H9 (cell line): ENCODE results near the gene HDAC6. TPM values are rescaled to one million over a fixed set of nuclear protein-coding genes. Genes with fewer than 3 reads are reported as not detected.

Experiments
- DNase-seq: peaks from one replicate; pipeline ENCODE4 v3.0.0-alpha.2; 2017
- H2AFZ ChIP-seq: one replicate; pipeline ENCODE4 v1.6.1; 2013; ENCODE audit warnings: mild to moderate bottlenecking, low read length, control low read depth, moderate library complexity
- H2AK5ac ChIP-seq: 2 replicates; pipeline ENCODE4 v1.6.1; 2013; ENCODE audit warnings: low read length, control low read depth, mixed read lengths; ENCODE audit not compliant: insufficient read length
- H2BK120ac ChIP-seq: one replicate; pipeline ENCODE4 v1.6.1; 2013; ENCODE audit warnings: low read depth, mild to moderate bottlenecking, low read length, control low read depth, inconsistent platforms; ENCODE audit not compliant: poor library complexity, severe bottlenecking
- H2BK12ac ChIP-seq: 2 replicates; pipeline ENCODE4 v1.6.1; 2013; ENCODE audit warnings: low read length, control low read depth, mixed read lengths, low read depth; ENCODE audit not compliant: insufficient read length
- H2BK15ac ChIP-seq: 2 replicates; pipeline ENCODE4 v1.6.1; 2013; ENCODE audit warnings: low read depth, low read length, control low read depth
- H2BK20ac ChIP-seq: one replicate; pipeline ENCODE4 v1.6.1; 2013; ENCODE audit warnings: low read depth, mild to moderate bottlenecking, low read length, control low read depth, inconsistent platforms; ENCODE audit not compliant: poor library complexity, severe bottlenecking
- H2BK5ac ChIP-seq: 2 replicates; pipeline ENCODE4 v1.6.1; 2013; ENCODE audit warnings: low read length, control low read depth, mixed read lengths; ENCODE audit not compliant: insufficient read length
- H3K14ac ChIP-seq: 2 replicates; pipeline ENCODE4 v1.6.1; 2013; ENCODE audit warnings: low read length, control low read depth; ENCODE audit not compliant: insufficient read depth
- H3K18ac ChIP-seq: 2 replicates; pipeline ENCODE4 v1.6.1; 2013; ENCODE audit warnings: low read depth, mild to moderate bottlenecking, mixed read lengths, low read length, control low read depth; ENCODE audit not compliant: insufficient read length
- H3K23ac ChIP-seq: 2 replicates; pipeline ENCODE4 v1.6.1; 2013; ENCODE audit warnings: low read length, control low read depth, mixed read lengths, low read depth; ENCODE audit not compliant: insufficient read length
- H3K23me2 ChIP-seq: 2 replicates; pipeline ENCODE4 v1.6.1; 2013; ENCODE audit warnings: low read depth, mild to moderate bottlenecking, mixed read lengths, low read length, control low read depth; ENCODE audit not compliant: insufficient read length, poor library complexity, severe bottlenecking
- H3K27ac ChIP-seq: 2 replicates; pipeline ENCODE4 v1.5.1; 2013; ENCODE audit warnings: low read length, control low read depth, mixed read lengths, low read depth; ENCODE audit not compliant: insufficient read length
- H3K27me3 ChIP-seq: 2 replicates; pipeline ENCODE4 v1.6.1; 2013; ENCODE audit warnings: low read length, control low read depth, inconsistent platforms; ENCODE audit not compliant: insufficient read depth
- H3K4ac ChIP-seq: 2 replicates; pipeline ENCODE4 v1.6.1; 2013; ENCODE audit warnings: low read depth, mild to moderate bottlenecking, control low read depth, inconsistent platforms, low read length, moderate library complexity
- H3K4me1 ChIP-seq: 2 replicates; pipeline ENCODE4 v1.6.1; 2013; ENCODE audit warnings: low read length, control low read depth, inconsistent platforms; ENCODE audit not compliant: insufficient read depth
- H3K4me2 ChIP-seq: 2 replicates; pipeline ENCODE4 v1.6.1; 2013; ENCODE audit warnings: low read length, control low read depth, mixed read lengths; ENCODE audit not compliant: insufficient read length, insufficient read depth
- H3K56ac ChIP-seq: 2 replicates; pipeline ENCODE4 v1.6.1; 2013; ENCODE audit warnings: low read depth, mild to moderate bottlenecking, mixed read lengths, low read length, control low read depth; ENCODE audit not compliant: insufficient read length
- H3K79me1 ChIP-seq: 2 replicates; pipeline ENCODE4 v1.6.1; 2013; ENCODE audit warnings: low read depth, mild to moderate bottlenecking, moderate library complexity, low read length, control low read depth, inconsistent platforms; ENCODE audit not compliant: insufficient read depth, poor library complexity, severe bottlenecking
- H3K79me2 ChIP-seq: 2 replicates; pipeline ENCODE4 v1.6.1; 2013; ENCODE audit warnings: low read length, control low read depth, inconsistent platforms; ENCODE audit not compliant: insufficient read depth
- H3K9ac ChIP-seq: 2 replicates; pipeline ENCODE4 v1.6.1; 2013; ENCODE audit warnings: low read length, control low read depth, mixed read lengths; ENCODE audit not compliant: insufficient read length; ENCODE audit errors: extremely low read depth
- H3K9me3 ChIP-seq: one replicate; pipeline ENCODE4 v1.6.1; 2013; ENCODE audit warnings: low read depth, low read length, inconsistent platforms; ENCODE audit not compliant: control insufficient read depth
- H3T11ph ChIP-seq: one replicate; pipeline ENCODE4 v1.6.1; 2013; ENCODE audit warnings: mild to moderate bottlenecking, low read length, control low read depth, inconsistent platforms
- H4K20me1 ChIP-seq: one replicate; pipeline ENCODE4 v1.6.1; 2013; ENCODE audit not compliant: control insufficient read depth, insufficient read length, insufficient read depth
- H4K5ac ChIP-seq: 2 replicates; pipeline ENCODE4 v1.6.1; 2013; ENCODE audit warnings: low read depth, mild to moderate bottlenecking, mixed read lengths, low read length, control low read depth; ENCODE audit not compliant: insufficient read length
- H4K8ac ChIP-seq: replicated peaks from 2 replicates; pipeline ENCODE4 v1.6.1; 2013; ENCODE audit warnings: low read length, control low read depth, mixed read lengths, low read depth; ENCODE audit not compliant: insufficient read length
- H4K91ac ChIP-seq: 2 replicates; pipeline ENCODE4 v1.6.1; 2013; ENCODE audit warnings: low read depth, mild to moderate bottlenecking, moderate library complexity, mixed read lengths, low read length, control low read depth; ENCODE audit not compliant: insufficient read length
- H3K27ac Mint-ChIP-seq, 3 experiments: 2 replicates in 2 of 3; 3 replicates in 1 of 3; pipeline ENCODE4 v1.8.0; 2020 to 2021; ENCODE audit warnings: mixed read lengths in 3 of 3, mild to moderate bottlenecking in 1 of 3, moderate library complexity in 1 of 3
- H3K27me3 Mint-ChIP-seq: 2 replicates; pipeline ENCODE4 v1.8.0; 2021; ENCODE audit warnings: low read depth, mild to moderate bottlenecking, moderate library complexity, mixed read lengths
- H3K36me3 Mint-ChIP-seq, 3 experiments: 2 replicates in 2 of 3; 3 replicates in 1 of 3; pipeline ENCODE4 v1.8.0; 2020 to 2021; ENCODE audit warnings: low read depth in 3 of 3, mixed read lengths in 3 of 3; ENCODE audit not compliant: insufficient read depth in 1 of 3
- H3K4me1 Mint-ChIP-seq, 2 experiments: 2 replicates each; pipeline ENCODE4 v1.8.0; 2020; ENCODE audit warnings: mixed read lengths in 2 of 2
- H3K4me3 Mint-ChIP-seq, 2 experiments: 2 replicates in 1 of 2; 3 replicates in 1 of 2; pipeline ENCODE4 v1.8.0; 2020 to 2021; ENCODE audit warnings: mild to moderate bottlenecking in 2 of 2, mixed read lengths in 2 of 2, moderate library complexity in 1 of 2
- H3K9me3 Mint-ChIP-seq, 2 experiments: 2 replicates in 1 of 2; 3 replicates in 1 of 2; pipeline ENCODE4 v1.8.0; 2020; ENCODE audit warnings: mild to moderate bottlenecking in 2 of 2, mixed read lengths in 2 of 2, moderate library complexity in 1 of 2
- CTCF ChIP-seq: fragments of 200-600 bp; sonication (generic); conservative IDR thresholded peaks from 3 replicates; pipeline ENCODE4 v1.8.0; 2021; ENCODE audit warnings: antibody characterized with exemption, mild to moderate bottlenecking
- WGBS: extraction: QIAGEN DNeasy Blood & Tissue Kit; methylation state at CpG from one replicate; pipeline ENCODE4 v1.1.7; 2013; ENCODE audit warnings: missing lambda C conversion rate, low lambda C conversion rate, mixed read lengths; ENCODE audit not compliant: insufficient read length; ENCODE audit errors: extremely low coverage; 5-methylcytosine and 5-hydroxymethylcytosine counted together
- total RNA-seq: library from RNA; stranded (reverse); gene quantifications from 2 replicates; pipeline ENCODE4 v1.2.1, GENCODE V29; 2021

HDAC6 gene
- total RNA-seq, 1 experiment from 2014 or later = 52.8 TPM

- H4K20me1 ChIP-seq = no peaks in the 10 kb centered on the region
These were observed 9.6 kb upstream of the HDAC6 start for GRCh38 chrX:48792219-48792618.

More at GRCh38 chrX:48792219-48792618, 9.6 kb upstream of the HDAC6 start:
- Histone ChIP-seq H2BK5ac (no peak overlapping the region), H2BK120ac (no peak overlapping the region), H3K56ac (no peak overlapping the region), H3K9ac (no peak overlapping the region), H2BK20ac (no peak overlapping the region), H3K18ac (no peak overlapping the region), H2BK15ac (no peak overlapping the region), H2BK12ac (no peak overlapping the region), H2AK5ac (no peak overlapping the region), H3K4ac (no peak overlapping the region), H2AFZ (no peak overlapping the region), H3K27ac (no peak overlapping the region), H4K8ac (no peak overlapping the region), H3K4me2 (no peak overlapping the region), H3K27me3 (no peaks in the 10 kb centered on the region), H3K79me2 (no peaks in the 10 kb centered on the region), H3T11ph (no peak overlapping the region), H3K79me1 (no peaks in the 10 kb centered on the region), H3K23ac (no peak overlapping the region), H4K5ac (no peak overlapping the region), H4K91ac (no peak overlapping the region), H3K4me1 (no peaks in the 10 kb centered on the region), H3K14ac (no peak overlapping the region), H3K9me3 (peaks cover 17% of the 10 kb centered on the region), H3K23me2 (no peaks in the 10 kb centered on the region)
- Mint-ChIP-seq H3K36me3 (peaks cover 0 to 7% (median 5%) of the 10 kb centered on the region in 3 experiments; a peak in 5 of 7 replicates), H3K4me3 (no peak overlapping the region), H3K9me3 (peaks cover 69 to 80% of the 10 kb centered on the region in 2 experiments), H3K27me3 (peaks cover 9% of the 10 kb centered on the region), H3K27ac (no peak overlapping the region), H3K4me1 (no peaks in the 10 kb centered on the region)
- no CpG with 5 or more reads among the region's 7 CpGs for WGBS
- TF ChIP-seq CTCF = no peak
- no peak for DNase-seq
